Stimulated activated CD4-positive, alpha-beta T cell treated with anti-CD3 and anti-CD28 coated beads, Interleukin-2, amount 100 ng/mL, for 24 hours (primary cell): ENCODE results near the gene PRDM2.

Source experiments
- DNase-seq, 2 donors: peaks; one replicate each; pipeline ENCODE4 v3.0.0-alpha.2; 2020

PRDM2 gene

DNA sequence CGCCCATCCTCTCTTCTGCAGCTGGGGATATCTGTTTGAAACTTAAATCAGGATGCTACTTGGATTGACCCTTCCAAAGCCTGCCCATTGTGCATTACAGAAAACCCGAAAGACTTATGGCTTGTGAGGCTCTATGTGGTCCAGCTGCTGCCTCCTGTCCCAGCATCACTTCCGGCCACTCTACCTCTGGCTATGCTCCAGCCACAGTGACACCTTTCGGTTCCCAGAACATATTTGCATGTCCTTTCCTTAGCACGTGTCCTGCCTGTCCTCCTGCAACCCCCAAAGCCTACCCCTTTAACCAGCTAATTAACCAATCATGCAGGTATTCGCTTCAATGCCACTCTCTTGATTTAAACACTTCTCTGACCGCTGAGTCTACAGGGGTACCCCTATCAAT, 167.6 kb downstream of the PRDM2 start:
- no peak for DNase-seq

DNA sequence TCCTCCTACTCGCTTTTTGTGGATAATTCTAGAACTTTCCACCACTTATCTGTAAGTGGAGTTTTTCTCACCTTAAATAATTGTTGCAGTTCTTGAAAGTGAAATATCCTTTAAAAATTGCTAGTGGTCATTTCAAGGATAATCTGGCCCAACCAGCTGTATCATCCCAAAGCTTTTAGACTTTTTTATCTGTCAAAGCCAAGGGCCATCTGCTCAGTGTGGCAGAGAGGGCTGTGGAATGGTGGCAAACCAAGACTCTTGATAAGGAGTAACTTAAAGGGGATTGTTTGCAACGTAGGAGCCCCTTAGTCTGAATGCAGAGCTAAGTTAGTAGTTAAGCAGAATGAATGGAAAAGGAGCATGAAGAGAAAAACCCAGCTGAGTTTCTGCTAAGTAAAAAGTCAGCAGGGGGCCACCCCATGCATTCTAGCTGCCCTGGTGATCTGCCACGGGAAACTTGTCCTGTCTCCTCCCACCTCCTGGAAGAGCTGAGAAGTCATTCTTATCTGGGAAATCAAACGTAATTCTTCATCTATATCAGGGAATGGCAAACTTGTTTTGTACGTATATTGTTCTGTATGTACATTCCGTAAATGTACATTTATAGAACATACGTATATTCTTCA, 169.3 kb downstream of the PRDM2 start:
- DNase-seq: no peak

DNA sequence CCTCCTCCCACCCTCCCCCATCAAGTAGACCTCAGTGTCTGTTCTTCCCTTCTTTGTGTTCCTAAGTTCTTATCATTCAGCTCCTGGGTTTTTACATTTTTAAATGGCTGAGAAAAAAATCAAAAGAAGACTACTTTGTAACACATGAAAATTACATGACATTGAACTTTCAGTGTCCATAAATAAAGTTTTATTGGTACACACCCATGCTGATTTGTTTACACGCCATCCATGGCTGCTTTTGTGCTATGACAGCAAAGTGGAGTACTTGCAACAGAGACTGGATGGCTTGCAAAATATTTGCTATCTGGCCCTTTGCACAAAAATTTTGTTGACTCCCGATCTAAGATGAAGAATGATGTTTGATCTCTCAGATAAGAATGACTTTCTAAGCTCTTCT, 171.4 kb downstream of the PRDM2 start:
- no peak for DNase-seq

DNA sequence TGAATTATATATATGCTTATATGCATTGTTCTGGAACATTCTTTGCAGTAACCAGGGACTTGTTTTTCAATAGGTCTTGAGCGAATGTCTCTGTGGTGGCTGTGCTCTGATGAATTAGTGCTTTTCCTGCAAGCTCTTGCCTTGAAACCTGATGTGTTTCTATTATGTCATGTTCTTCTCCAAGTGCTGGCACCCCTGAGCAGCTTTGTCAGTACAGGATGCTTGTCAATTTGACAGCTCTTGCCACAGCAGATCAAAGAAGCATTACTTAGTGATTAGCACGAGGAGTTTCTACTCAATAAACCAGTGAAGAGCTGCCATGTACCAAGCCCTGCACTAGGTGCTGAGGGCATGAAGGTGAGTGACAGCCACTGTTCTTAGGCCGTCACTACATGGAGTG, 171.9 kb downstream of the PRDM2 start:
- no peak for DNase-seq

DNA sequence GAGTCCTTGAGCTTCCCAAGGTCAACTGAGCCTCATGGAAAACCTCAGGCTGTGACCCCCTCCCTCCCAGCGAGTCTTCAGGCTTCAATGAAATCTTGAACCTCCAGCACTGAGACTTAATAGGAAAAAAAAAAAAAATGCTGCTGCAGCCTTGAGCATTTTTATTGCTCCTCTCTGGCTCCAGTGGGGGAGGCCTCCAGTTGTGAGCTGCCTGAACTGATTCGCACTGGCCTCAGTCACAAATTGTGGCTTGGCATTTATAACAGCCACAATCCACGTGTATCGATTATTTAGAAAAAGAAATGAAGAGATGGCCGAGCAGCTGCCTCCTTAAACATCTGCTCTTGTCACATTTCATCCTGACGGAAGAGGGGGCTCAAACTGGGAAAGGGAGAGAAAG, 173.0 kb downstream of the PRDM2 start:
- DNase-seq: no peak
